ENCODE data around the gene DOCK2. TPM values are rescaled to one million over a fixed set of nuclear protein-coding genes. Genes with fewer than 3 reads are reported as not detected.

The DOCK2 gene
- total RNA-seq, 1 experiment from 2014 or later = 4.6 TPM

DNA sequence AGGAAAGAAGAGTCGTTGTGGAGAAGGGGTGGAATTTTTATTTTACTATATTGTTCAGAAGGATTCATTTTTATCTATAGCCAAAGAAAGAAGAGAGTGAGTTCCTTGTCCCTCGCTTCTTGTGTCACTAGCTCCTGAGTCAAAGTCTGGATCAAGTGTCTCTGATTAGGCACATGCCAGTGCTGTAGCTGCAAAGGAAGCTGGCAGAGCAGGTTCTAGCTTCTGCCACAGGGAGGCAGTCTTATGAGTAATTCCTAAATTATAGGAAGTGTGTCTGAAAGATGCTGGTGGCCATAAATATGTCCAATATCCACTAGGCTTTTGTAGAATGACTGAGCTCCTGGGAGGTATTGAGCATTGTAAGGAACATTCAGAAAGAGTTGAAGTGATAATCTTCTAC is 84.7 kb downstream of the DOCK2 start:
- peaks cover 5% of the 10 kb centered on the region for H3K4me1 Mint-ChIP-seq
- TF ChIP-seq, protein P1, sequence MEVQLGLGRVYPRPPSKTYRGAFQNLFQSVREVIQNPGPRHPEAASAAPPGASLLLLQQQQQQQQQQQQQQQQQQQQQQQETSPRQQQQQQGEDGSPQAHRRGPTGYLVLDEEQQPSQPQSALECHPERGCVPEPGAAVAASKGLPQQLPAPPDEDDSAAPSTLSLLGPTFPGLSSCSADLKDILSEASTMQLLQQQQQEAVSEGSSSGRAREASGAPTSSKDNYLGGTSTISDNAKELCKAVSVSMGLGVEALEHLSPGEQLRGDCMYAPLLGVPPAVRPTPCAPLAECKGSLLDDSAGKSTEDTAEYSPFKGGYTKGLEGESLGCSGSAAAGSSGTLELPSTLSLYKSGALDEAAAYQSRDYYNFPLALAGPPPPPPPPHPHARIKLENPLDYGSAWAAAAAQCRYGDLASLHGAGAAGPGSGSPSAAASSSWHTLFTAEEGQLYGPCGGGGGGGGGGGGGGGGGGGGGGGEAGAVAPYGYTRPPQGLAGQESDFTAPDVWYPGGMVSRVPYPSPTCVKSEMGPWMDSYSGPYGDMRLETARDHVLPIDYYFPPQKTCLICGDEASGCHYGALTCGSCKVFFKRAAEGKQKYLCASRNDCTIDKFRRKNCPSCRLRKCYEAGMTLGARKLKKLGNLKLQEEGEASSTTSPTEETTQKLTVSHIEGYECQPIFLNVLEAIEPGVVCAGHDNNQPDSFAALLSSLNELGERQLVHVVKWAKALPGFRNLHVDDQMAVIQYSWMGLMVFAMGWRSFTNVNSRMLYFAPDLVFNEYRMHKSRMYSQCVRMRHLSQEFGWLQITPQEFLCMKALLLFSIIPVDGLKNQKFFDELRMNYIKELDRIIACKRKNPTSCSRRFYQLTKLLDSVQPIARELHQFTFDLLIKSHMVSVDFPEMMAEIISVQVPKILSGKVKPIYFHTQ (CRISPR knock-in tag; IDR thresholded peaks at IDR 0.05) = no peak
- TF ChIP-seq CDX4 (CRISPR knock-in tag; IDR thresholded peaks at IDR 0.05; ENCODE audit: borderline replicate concordance) = no peak
- no peak for TF ChIP-seq MYBL2 (CRISPR knock-in tag; IDR thresholded peaks at IDR 0.05)
- TF ChIP-seq JAZF1 (CRISPR knock-in tag; IDR thresholded peaks at IDR 0.05) = no peak
- TF ChIP-seq, protein P2, sequence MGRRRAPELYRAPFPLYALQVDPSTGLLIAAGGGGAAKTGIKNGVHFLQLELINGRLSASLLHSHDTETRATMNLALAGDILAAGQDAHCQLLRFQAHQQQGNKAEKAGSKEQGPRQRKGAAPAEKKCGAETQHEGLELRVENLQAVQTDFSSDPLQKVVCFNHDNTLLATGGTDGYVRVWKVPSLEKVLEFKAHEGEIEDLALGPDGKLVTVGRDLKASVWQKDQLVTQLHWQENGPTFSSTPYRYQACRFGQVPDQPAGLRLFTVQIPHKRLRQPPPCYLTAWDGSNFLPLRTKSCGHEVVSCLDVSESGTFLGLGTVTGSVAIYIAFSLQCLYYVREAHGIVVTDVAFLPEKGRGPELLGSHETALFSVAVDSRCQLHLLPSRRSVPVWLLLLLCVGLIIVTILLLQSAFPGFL (CRISPR knock-in tag; IDR thresholded peaks at IDR 0.05; ENCODE audit: borderline replicate concordance) = no peak
- TF ChIP-seq ZNF219 (CRISPR knock-in tag; IDR thresholded peaks at IDR 0.05; ENCODE audit: borderline replicate concordance) = no peak
- no peak for TF ChIP-seq SOX15 (CRISPR knock-in tag; IDR thresholded peaks at IDR 0.05)
- TF ChIP-seq E2F4 (CRISPR knock-in tag; IDR thresholded peaks at IDR 0.05; ENCODE audit: borderline replicate concordance, low read depth) = no peak
- TF ChIP-seq ZSCAN18 (CRISPR knock-in tag; IDR thresholded peaks at IDR 0.05) = no peak
- no peak for TF ChIP-seq HMGA2 (CRISPR knock-in tag; IDR thresholded peaks at IDR 0.05)
- TF ChIP-seq, protein P3, sequence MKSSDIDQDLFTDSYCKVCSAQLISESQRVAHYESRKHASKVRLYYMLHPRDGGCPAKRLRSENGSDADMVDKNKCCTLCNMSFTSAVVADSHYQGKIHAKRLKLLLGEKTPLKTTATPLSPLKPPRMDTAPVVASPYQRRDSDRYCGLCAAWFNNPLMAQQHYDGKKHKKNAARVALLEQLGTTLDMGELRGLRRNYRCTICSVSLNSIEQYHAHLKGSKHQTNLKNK (CRISPR knock-in tag; IDR thresholded peaks at IDR 0.05) = no peak
- DNase-seq (ENCODE audit: low spot score) (no peak), ATAC-seq (no peak)
- CTCF ChIA-PET = interaction anchor here (1.1 to 1.5 kb wide), 2 partner anchors 258 to 494 kb away, joined by 3 to 4 read pairs; partner anchors contain the start of gene INSYN2B
- H3K27me3 Mint-ChIP-seq (ENCODE audit: low read depth) = no peaks in the 10 kb centered on the region
- 0 out of 2 replicates have a peak, but pooled peaks cover 3% of the 10 kb centered on the region for H3K36me3 Mint-ChIP-seq
- no peak overlapping the region for H3K27ac Mint-ChIP-seq
- POLR2A ChIA-PET = no interaction called here
- H3K4me3 Mint-ChIP-seq = no peak overlapping the region
- peaks cover 9% of the 10 kb centered on the region for H3K9me3 Mint-ChIP-seq

GRCh38 chr5:169723103-169723831 is 86.2 kb downstream of the DOCK2 start:
- Mint-ChIP-seq H3K27ac (no peak overlapping the region), H3K36me3 (0 out of 2 replicates have a peak, but pooled peaks cover 3% of the 10 kb centered on the region), H3K4me3 (no peak overlapping the region), H3K4me1 (peaks cover 5% of the 10 kb centered on the region; the same call in 1 of the 2 replicates), H3K27me3 (ENCODE audit: low read depth) (no peaks in the 10 kb centered on the region), H3K9me3 (peaks cover 9% of the 10 kb centered on the region)
- CTCF ChIA-PET = interaction anchor here (1.5 to 2.3 kb wide), 2 partner anchors 257 to 493 kb away, joined by 3 to 8 read pairs; partner anchors contain the start of gene INSYN2B
- POLR2A ChIA-PET = interaction anchor here (0.6 to 1.2 kb wide), 2 partner anchors 59 to 76 kb away, joined by 3 read pairs; no protein-coding TSS in a partner anchor
- no peak for ATAC-seq
- DNase-seq (ENCODE audit: low spot score) = no peak
- no peak for TF ChIP-seq ETV6 (CRISPR knock-in tag; IDR thresholded peaks at IDR 0.05)
- TF ChIP-seq ELF4 (CRISPR knock-in tag; IDR thresholded peaks at IDR 0.05; ENCODE audit: low read depth) = no peak
- no peak for TF ChIP-seq ZNF396 (CRISPR knock-in tag; IDR thresholded peaks at IDR 0.05; ENCODE audit: borderline replicate concordance)
- no peak for TF ChIP-seq CREB1 (CRISPR knock-in tag; IDR thresholded peaks at IDR 0.05)
- TF ChIP-seq GRHL2 (CRISPR knock-in tag; IDR thresholded peaks at IDR 0.05; ENCODE audit: insufficient replicate concordance, severe bottlenecking) = no peak
- TF ChIP-seq FOXK1 (CRISPR knock-in tag; IDR thresholded peaks at IDR 0.05) = no peak
- no peak for TF ChIP-seq TP53 (CRISPR knock-in tag; IDR thresholded peaks at IDR 0.05)
- TF ChIP-seq ESRRA (CRISPR knock-in tag; IDR thresholded peaks at IDR 0.05; ENCODE audit: borderline replicate concordance) = no peak
- no peak for TF ChIP-seq RORB (CRISPR knock-in tag; IDR thresholded peaks at IDR 0.05)
- TF ChIP-seq, protein P4, sequence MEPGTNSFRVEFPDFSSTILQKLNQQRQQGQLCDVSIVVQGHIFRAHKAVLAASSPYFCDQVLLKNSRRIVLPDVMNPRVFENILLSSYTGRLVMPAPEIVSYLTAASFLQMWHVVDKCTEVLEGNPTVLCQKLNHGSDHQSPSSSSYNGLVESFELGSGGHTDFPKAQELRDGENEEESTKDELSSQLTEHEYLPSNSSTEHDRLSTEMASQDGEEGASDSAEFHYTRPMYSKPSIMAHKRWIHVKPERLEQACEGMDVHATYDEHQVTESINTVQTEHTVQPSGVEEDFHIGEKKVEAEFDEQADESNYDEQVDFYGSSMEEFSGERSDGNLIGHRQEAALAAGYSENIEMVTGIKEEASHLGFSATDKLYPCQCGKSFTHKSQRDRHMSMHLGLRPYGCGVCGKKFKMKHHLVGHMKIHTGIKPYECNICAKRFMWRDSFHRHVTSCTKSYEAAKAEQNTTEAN (CRISPR knock-in tag; IDR thresholded peaks at IDR 0.05) = no peak
- TF ChIP-seq ZNF416 (CRISPR knock-in tag; IDR thresholded peaks at IDR 0.05) = no peak

All from WTC11 (cell line).